IMR-90 (cell line): Measurements from ENCODE around the gene LMTK2. TPM values are rescaled to one million over a fixed set of nuclear protein-coding genes. Genes with fewer than 3 reads are reported as not detected.

ENCODE experiments used
- ATAC-seq: fragments of 200-7000 bp; cut with Tn5 transposase; 2 replicates; pipeline ENCODE4 v1.9.1; 2020; ENCODE audit warnings: low read depth, mild to moderate bottlenecking, moderate library complexity
- BruUV-seq: library from RNA; stranded (reverse); fragments of 400-500 nt; replicated peaks from 2 replicates; lab custom pipeline; 2021; lab: Mats Ljungman, UMichigan
- CTCF ChIA-PET: fragments of 300-600 bp; formaldehyde crosslinking; extraction: SDS; loops from one replicate; lab custom pipeline; 2021; ENCODE audit warnings: antibody characterized with exemption; lab: Yijun Ruan, JAX
- POLR2A ChIA-PET: fragments of 300-600 bp; sonication (Branson Sonifier 250); formaldehyde crosslinking; loops from one replicate; lab custom pipeline; 2022; ENCODE audit warnings: antibody characterized with exemption; ENCODE audit not compliant: unreplicated experiment; lab: Charles Lee
- DNase-seq: peaks from one replicate; pipeline ENCODE4 v3.0.0; 2013
- H2AFZ ChIP-seq: replicated peaks from 2 replicates; pipeline ENCODE3; 2013; ENCODE audit warnings: low read length, mild to moderate bottlenecking; ENCODE audit not compliant: poor library complexity
- H2AK5ac ChIP-seq: 2 replicates; pipeline ENCODE4 v1.6.1; 2013; ENCODE audit warnings: low read depth, low read length, inconsistent platforms
- H2AK9ac ChIP-seq: replicated peaks from 2 replicates; pipeline ENCODE3; 2013; ENCODE audit warnings: mild to moderate bottlenecking, low read depth, low read length, moderate library complexity; ENCODE audit not compliant: poor library complexity
- H2BK120ac ChIP-seq: 2 replicates; pipeline ENCODE4 v1.6.1; 2013; ENCODE audit warnings: low read depth, low read length, inconsistent platforms
- H2BK15ac ChIP-seq: 3 replicates; pipeline ENCODE4 v1.6.1; 2013; ENCODE audit warnings: low read depth, low read length, inconsistent platforms
- H2BK20ac ChIP-seq: 2 replicates; pipeline ENCODE4 v1.6.1; 2013; ENCODE audit warnings: low read depth, mild to moderate bottlenecking, inconsistent platforms, low read length, moderate library complexity
- H2BK5ac ChIP-seq: 2 replicates; pipeline ENCODE4 v1.6.1; 2013; ENCODE audit warnings: mild to moderate bottlenecking, low read depth, low read length, inconsistent platforms; ENCODE audit not compliant: poor library complexity, severe bottlenecking
- H3K14ac ChIP-seq: replicated peaks from 2 replicates; pipeline ENCODE4 v1.6.1; 2013; ENCODE audit warnings: low read depth, low read length, inconsistent platforms
- H3K18ac ChIP-seq: 2 replicates; pipeline ENCODE4 v1.6.1; 2013; ENCODE audit warnings: low read depth, low read length, control low read depth
- H3K23ac ChIP-seq: 2 replicates; pipeline ENCODE4 v1.6.1; 2013; ENCODE audit warnings: low read depth, low read length, inconsistent platforms
- H3K27ac ChIP-seq: 2 replicates; pipeline ENCODE4 v1.5.1; 2013; ENCODE audit warnings: mild to moderate bottlenecking, control low read depth, low read length; ENCODE audit not compliant: insufficient read depth
- H3K27me3 ChIP-seq: 2 replicates; pipeline ENCODE4 v1.6.1; 2013; ENCODE audit warnings: low read length; ENCODE audit not compliant: control insufficient read depth, insufficient read depth
- H3K36me3 ChIP-seq: 2 replicates; pipeline ENCODE4 v1.6.1; 2013; ENCODE audit warnings: low read length, mixed read lengths; ENCODE audit not compliant: control insufficient read depth, insufficient read depth
- H3K4ac ChIP-seq: 2 replicates; pipeline ENCODE4 v1.6.1; 2013; ENCODE audit warnings: low read depth, low read length, inconsistent platforms
- H3K4me1 ChIP-seq: 2 replicates; pipeline ENCODE4 v1.6.1; 2013; ENCODE audit warnings: low read length, mixed read lengths; ENCODE audit not compliant: control insufficient read depth, insufficient read depth
- H3K4me2 ChIP-seq: 2 replicates; pipeline ENCODE4 v1.6.1; 2013; ENCODE audit warnings: low read depth, mild to moderate bottlenecking, control low read depth, low read length, moderate library complexity
- H3K4me3 ChIP-seq: 2 replicates; pipeline ENCODE4 v1.5.1; 2013; ENCODE audit warnings: low read depth, mild to moderate bottlenecking, control low read depth, low read length, moderate library complexity; ENCODE audit not compliant: insufficient read depth
- H3K56ac ChIP-seq: 2 replicates; pipeline ENCODE4 v1.6.1; 2013; ENCODE audit warnings: low read length, inconsistent platforms; ENCODE audit not compliant: insufficient read depth; ENCODE audit errors: extremely low read depth
- H3K79me1 ChIP-seq, 2 experiments: 2 replicates each; pipeline ENCODE4 v1.6.1; 2013; ENCODE audit warnings: low read length in 2 of 2, inconsistent platforms in 1 of 2, low read depth in 1 of 2
- H3K9ac ChIP-seq: 2 replicates; pipeline ENCODE4 v1.6.1; 2013; ENCODE audit warnings: low read depth, low read length, control low read depth
- H3K9me1 ChIP-seq: 2 replicates; pipeline ENCODE4 v1.6.1; 2013; ENCODE audit warnings: low read length, inconsistent platforms; ENCODE audit not compliant: insufficient read depth
- H3K9me3 ChIP-seq: 2 replicates; pipeline ENCODE4 v1.6.1; 2013; ENCODE audit warnings: low read length; ENCODE audit not compliant: control insufficient read depth, insufficient read depth
- H4K20me1 ChIP-seq: 2 replicates; pipeline ENCODE4 v1.6.1; 2013; ENCODE audit warnings: low read length, inconsistent platforms; ENCODE audit not compliant: insufficient read depth
- H4K5ac ChIP-seq: 2 replicates; pipeline ENCODE4 v1.6.1; 2013; ENCODE audit warnings: mild to moderate bottlenecking, low read depth, low read length, control low read depth
- H4K8ac ChIP-seq, 2 experiments: 2 replicates each; pipeline ENCODE4 v1.6.1; 2013; ENCODE audit warnings: low read depth in 2 of 2, low read length in 2 of 2, control low read depth in 1 of 2, inconsistent platforms in 1 of 2
- H4K91ac ChIP-seq: 2 replicates; pipeline ENCODE4 v1.6.1; 2013; ENCODE audit warnings: low read depth, low read length, inconsistent platforms; ENCODE audit not compliant: insufficient read depth
- BHLHE40 ChIP-seq: fragments of 150-350 bp; IDR thresholded peaks from 2 replicates; pipeline ENCODE4 v1.6.1; 2016; ENCODE audit warnings: mild to moderate bottlenecking, low read depth, low read length
- CEBPB ChIP-seq: IDR thresholded peaks from 2 replicates; pipeline ENCODE4 v1.6.1; 2012; ENCODE audit warnings: low read depth, low read length, improper control_type of control experiment
- CHD1 ChIP-seq: IDR thresholded peaks from 2 replicates; pipeline ENCODE4 v1.6.1; 2012; ENCODE audit warnings: low read depth, low read length, improper control_type of control experiment
- FOS ChIP-seq: fragments of 150-350 bp; IDR thresholded peaks from 2 replicates; pipeline ENCODE4 v1.6.1; 2016; ENCODE audit warnings: low read depth, low read length
- MAFK ChIP-seq: IDR thresholded peaks from 2 replicates; pipeline ENCODE4 v1.6.1; 2012; ENCODE audit warnings: low read depth, low read length, improper control_type of control experiment
- MAZ ChIP-seq: IDR thresholded peaks from 2 replicates; pipeline ENCODE4 v1.6.1; 2012; ENCODE audit warnings: low read depth, mild to moderate bottlenecking, low read length, improper control_type of control experiment, moderate library complexity, borderline replicate concordance
- MXI1 ChIP-seq: IDR thresholded peaks from 2 replicates; pipeline ENCODE4 v1.6.1; 2012; ENCODE audit warnings: low read depth, mild to moderate bottlenecking, low read length, moderate library complexity, borderline replicate concordance
- NFE2L2 ChIP-seq: fragments of 150-350 bp; IDR thresholded peaks from 2 replicates; pipeline ENCODE4 v1.6.1; 2016; ENCODE audit warnings: low read depth, mild to moderate bottlenecking, low read length
- POLR2A ChIP-seq: IDR thresholded peaks from 2 replicates; pipeline ENCODE4 v1.6.1; 2012; ENCODE audit warnings: mild to moderate bottlenecking, low read depth, low read length
- SMC3 ChIP-seq: fragments of 150-350 bp; IDR thresholded peaks from 2 replicates; pipeline ENCODE4 v1.6.1; 2016; ENCODE audit warnings: low read depth, mild to moderate bottlenecking, antibody characterized with exemption, low read length, moderate library complexity
- WGBS, 2 experiments: methylation state at CpG; one replicate each; pipeline versions ENCODE4 v1.1.5 to v1.1.7; 2013; ENCODE audit warnings: missing lambda C conversion rate in 2 of 2; ENCODE audit not compliant: insufficient read length in 1 of 2; ENCODE audit errors: extremely low coverage in 2 of 2; 5-methylcytosine and 5-hydroxymethylcytosine counted together
- dilution Hi-C: fragments of 300-500 bp; cut with HindIII; formaldehyde crosslinking; loops from one replicate; pipeline ENCODE4 v1.14.3; 2018; ENCODE audit warnings: low sequenced_read_pairs; ENCODE audit not compliant: unreplicated experiment
- in situ Hi-C: fragments of 300-500 bp; cut with MboI; formaldehyde crosslinking; loops from 3 replicates; pipeline ENCODE4 v1.14.3; 2019; ENCODE audit warnings: low sequenced_read_pairs, inconsistent platforms, mixed read lengths
- intact Hi-C: fragments of 100-400 bp; cut with micrococcal nuclease; formaldehyde crosslinking; loops from 2 replicates; pipeline ENCODE4 v1.10.0; 2022
- polyA plus RNA-seq, 3 experiments: library from polyadenylated mRNA; depleted of rRNA; stranded (reverse); fragments of >200 nt; gene quantifications; 2 replicates each; pipeline ENCODE4 v1.2.3, GENCODE V29; 2012; ENCODE audit warnings: low replicate concordance in 1 of 3
- total RNA-seq: library from RNA; depleted of rRNA; stranded (reverse); fragments of >200 nt; gene quantifications from 2 replicates; pipeline ENCODE4 v1.2.3, GENCODE V29; 2012
- TF ChIP-seq, protein P1 (sequence below): conservative IDR thresholded peaks from 2 replicates; pipeline ENCODE4 v1.5.1; 2012; ENCODE audit warnings: mild to moderate bottlenecking, low read depth, low read length, improper control_type of control experiment
- TF ChIP-seq, protein P2 (sequence below): fragments of 150-350 bp; IDR thresholded peaks from 2 replicates; pipeline ENCODE4 v1.6.1; 2017; ENCODE audit warnings: mild to moderate bottlenecking, antibody characterized with exemption, low read length, low read depth

Gene LMTK2
- total and polyA plus RNA-seq, 2 of the 4 experiments (the other 2 are of a cell fraction) = 4.4 to 5.0 TPM

DNA sequence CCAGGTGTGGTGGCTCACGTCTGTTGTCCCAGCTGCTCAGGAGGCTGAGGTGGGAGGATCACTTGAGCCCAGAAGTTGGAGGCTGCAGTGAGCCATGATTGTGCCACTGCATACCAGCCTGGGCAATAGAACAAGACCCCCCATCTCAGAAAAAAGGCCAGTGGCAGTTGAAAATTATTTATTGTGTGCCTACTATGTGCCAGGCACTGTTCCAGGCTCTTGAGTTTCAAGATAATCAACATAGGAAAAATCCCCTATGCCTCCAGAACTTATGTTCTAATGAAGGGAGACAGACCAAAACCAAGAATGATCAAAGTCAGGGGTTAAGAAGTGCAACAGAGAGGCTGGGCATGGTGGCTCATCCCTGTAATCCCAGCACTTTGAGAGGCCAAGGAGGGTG is 42.4 kb upstream of the LMTK2 start:
- Histone ChIP-seq H4K8ac (no peak overlapping the region), H3K18ac (no peak overlapping the region), H3K27me3 (no peaks in the 10 kb centered on the region), H4K20me1 (no peaks in the 10 kb centered on the region), H2BK5ac (no peak overlapping the region), H3K27ac (no peak overlapping the region), H4K91ac (no peak overlapping the region), H3K9ac (no peak overlapping the region), H3K9me3 (0 out of 2 replicates have a peak, but pooled peaks cover 2% of the 10 kb centered on the region), H3K4me3 (no peak overlapping the region), H2BK120ac (no peak overlapping the region), H2AK9ac (no peak overlapping the region), H2BK20ac (no peak overlapping the region), H3K4me1 (no peaks in the 10 kb centered on the region), H2AK5ac (no peak overlapping the region), H2BK15ac (no peak overlapping the region), H4K5ac (no peak overlapping the region), H3K56ac (no peak overlapping the region), H2AFZ (no peak overlapping the region), H3K4ac (no peak overlapping the region), H3K9me1 (no peaks in the 10 kb centered on the region), H3K79me1 (no peaks in the 10 kb centered on the region), H3K23ac (no peak overlapping the region), H3K14ac (no peak overlapping the region), H3K36me3 (no peaks in the 10 kb centered on the region), H3K4me2 (no peak overlapping the region)
- ATAC-seq (no peak), DNase-seq (no peak)
- TF ChIP-seq MAZ (no peak), BHLHE40 (no peak), CHD1 (no peak), POLR2A (no peak), MAFK (no peak), SMC3 (no peak), FOS (no peak), NFE2L2 (no peak), CEBPB (no peak), MXI1 (no peak)
- TF ChIP-seq, protein P1, sequence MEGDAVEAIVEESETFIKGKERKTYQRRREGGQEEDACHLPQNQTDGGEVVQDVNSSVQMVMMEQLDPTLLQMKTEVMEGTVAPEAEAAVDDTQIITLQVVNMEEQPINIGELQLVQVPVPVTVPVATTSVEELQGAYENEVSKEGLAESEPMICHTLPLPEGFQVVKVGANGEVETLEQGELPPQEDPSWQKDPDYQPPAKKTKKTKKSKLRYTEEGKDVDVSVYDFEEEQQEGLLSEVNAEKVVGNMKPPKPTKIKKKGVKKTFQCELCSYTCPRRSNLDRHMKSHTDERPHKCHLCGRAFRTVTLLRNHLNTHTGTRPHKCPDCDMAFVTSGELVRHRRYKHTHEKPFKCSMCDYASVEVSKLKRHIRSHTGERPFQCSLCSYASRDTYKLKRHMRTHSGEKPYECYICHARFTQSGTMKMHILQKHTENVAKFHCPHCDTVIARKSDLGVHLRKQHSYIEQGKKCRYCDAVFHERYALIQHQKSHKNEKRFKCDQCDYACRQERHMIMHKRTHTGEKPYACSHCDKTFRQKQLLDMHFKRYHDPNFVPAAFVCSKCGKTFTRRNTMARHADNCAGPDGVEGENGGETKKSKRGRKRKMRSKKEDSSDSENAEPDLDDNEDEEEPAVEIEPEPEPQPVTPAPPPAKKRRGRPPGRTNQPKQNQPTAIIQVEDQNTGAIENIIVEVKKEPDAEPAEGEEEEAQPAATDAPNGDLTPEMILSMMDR = no peak
- TF ChIP-seq, protein P2, sequence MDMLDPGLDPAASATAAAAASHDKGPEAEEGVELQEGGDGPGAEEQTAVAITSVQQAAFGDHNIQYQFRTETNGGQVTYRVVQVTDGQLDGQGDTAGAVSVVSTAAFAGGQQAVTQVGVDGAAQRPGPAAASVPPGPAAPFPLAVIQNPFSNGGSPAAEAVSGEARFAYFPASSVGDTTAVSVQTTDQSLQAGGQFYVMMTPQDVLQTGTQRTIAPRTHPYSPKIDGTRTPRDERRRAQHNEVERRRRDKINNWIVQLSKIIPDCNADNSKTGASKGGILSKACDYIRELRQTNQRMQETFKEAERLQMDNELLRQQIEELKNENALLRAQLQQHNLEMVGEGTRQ = no peak
- no TSS peak for BruUV-seq
- in situ Hi-C loops (no loop called here), dilution Hi-C loops (no loop called here), intact Hi-C loops (no loop called here)
- ChIA-PET POLR2A (no interaction called here), CTCF (no interaction called here)
- WGBS, 2 experiments = no CpG with 5 or more reads among the region's 1 CpG
